HG03039 (cell line): ENCODE results near the gene IFNGR1.
"Not testable (repeated sequence)": the region's sequence is repeated elsewhere in the genome, so short reads cannot be mapped to it uniquely, and the experiment has no call there.

Experiments
- ATAC-seq: cut with Tn5 transposase; IDR thresholded peaks from one replicate; pipeline ENCODE4 v1.9.1; 2021; ENCODE audit warnings: mild to moderate bottlenecking, moderate library complexity; ENCODE audit not compliant: unreplicated experiment

The IFNGR1 gene

DNA sequence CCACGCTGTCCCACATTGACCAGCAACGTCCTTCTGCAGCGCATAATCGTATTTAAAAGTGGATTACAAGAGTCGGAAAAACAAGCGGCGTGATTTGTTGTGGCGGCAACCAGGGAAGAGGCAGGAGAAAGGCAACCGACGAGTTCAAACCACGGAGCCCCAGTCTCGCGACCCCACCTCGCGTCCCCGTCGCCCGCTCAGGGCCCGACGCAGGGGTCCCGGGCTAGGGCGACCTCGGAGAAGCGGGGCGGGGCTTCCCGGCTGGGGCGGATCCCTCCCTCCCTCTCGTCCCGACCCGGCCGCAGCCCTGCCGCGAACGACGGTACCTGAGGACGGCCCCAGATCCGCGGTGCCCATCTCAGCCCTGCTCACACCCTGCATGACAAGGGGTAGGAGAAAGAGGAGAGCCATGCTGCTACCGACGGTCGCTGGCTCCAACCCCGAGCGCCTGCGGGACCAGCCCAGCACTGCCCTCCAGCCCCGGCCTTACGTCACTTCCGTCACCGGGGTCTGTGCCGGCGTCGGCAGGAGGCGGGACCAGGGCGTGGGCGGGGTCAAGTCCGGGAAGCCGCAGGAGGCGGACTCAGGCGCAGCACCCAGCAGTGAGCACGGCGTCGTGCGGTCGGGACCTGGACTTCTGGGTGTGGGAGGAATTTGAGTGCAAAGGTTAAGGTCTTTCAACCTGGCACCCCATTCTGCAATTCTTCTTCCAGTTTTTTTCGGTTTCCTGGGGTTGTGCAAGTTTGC is at the start of gene IFNGR1:
TSS of gene IFNGR1 (minus strand) at position 469 of the 747 bp plus-strand sequence. CDS start at position 411, 58 bp downstream.
- peak; percentile 92 for ATAC-seq

- ATAC-seq, result no peak
These were observed 49.7 kb upstream of the IFNGR1 start for GRCh38 chr6:137268911-137269310.

GRCh38 chr6:137266309-137266586 is 47.1 kb upstream of the IFNGR1 start:
- no peak for ATAC-seq

DNA sequence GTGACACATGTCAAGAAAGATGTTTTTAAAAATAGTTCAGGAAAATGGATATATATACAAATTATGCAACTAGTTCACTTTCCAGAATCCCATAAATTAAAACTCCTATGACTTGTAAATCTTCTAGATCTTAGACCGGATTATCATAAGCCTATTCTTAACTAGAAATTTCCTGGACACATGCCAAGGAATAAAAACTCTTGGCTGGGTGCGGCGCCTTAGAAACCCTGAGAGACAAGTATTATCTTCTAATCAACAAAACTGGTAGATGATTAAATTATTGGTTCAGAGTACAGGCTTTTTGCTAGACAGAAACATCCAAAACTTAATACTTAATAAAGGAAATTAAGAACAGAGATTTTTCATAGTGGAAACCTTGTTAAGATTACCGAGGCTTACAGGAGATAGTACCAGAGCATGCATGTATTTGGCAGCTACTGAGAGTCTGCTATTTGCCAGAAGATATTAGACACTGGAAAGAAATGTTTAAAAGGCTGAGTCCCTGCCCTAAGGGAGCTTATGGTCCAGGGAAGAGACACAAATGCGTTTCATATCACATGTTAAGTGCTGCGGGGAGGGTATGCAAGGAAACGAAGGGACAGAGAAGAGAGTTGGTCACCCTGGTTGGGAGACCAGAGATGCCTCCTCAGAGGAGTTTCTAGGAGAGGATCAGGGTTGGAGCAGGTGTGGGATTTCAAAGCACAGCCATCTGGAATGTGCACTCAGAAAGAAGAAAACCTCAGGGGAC is 46.5 kb upstream of the IFNGR1 start:
- ATAC-seq, result no peak

GRCh38 chr6:137264311-137265075 is 45.3 kb upstream of the IFNGR1 start:
- no peak for ATAC-seq

DNA sequence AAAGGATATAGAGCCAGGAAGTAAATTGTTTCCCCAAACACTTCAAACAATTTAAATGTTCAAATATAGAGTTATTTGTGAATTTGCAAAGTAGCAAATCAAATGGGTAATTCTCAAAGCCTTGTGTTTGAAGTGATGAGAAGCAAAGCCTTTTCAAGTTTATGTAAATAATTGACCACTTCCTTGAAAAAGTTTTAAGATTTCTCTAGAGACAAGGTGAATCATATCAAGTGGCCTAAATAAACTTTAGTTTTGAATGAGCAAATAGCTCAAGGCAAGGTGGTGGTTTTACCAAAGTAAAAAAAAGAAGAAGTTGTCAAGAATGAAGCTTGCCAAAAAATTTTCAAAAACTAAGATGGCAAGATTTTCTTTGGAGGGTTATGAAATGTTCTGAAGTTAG is 42.6 kb upstream of the IFNGR1 start:
- ATAC-seq, result no peak

GRCh38 chr6:137261361-137261760 is 42.2 kb upstream of the IFNGR1 start:
- no peak for ATAC-seq

DNA sequence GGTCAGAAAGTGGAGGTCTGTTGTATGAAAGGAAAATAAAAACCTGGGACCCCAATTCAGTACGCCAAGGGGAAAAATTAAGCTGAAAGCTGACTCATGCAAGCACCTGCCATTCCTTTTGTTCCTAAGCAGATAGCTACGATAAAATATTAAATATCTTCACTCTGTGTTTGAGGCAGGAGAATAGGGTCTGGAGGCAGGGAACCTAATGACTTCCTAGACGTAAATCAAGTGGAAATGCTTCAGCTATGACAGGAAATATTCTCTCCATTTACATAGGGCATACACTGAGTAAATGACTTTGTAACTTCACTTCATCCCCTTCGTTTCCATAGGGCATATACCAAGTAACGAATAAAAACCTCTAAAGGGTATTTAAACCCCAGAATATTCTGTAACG is 41.0 kb upstream of the IFNGR1 start:
- no peak for ATAC-seq

DNA sequence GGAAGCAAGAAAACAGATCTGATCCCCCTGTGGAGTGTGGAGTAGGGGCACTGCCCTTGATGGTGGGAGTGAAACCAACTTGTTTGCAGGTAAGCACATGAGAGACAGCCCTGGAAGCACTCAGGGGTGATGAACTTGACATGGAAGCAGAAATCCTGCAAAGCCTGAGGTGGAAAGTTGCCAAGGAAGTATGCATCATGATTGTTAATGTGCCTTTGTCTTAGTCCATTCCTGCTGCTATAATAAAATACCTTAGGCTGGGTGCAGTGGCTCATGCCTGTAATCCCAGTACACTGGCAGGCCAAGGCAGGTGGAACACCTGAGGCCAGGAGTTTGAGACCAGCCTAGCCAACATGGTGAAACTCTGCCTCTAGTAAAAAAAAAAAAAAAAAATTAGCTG is 40.2 kb upstream of the IFNGR1 start:
- no peak for ATAC-seq

GRCh38 chr6:137258170-137258569 is 39.0 kb upstream of the IFNGR1 start:
- no peak for ATAC-seq

GRCh38 chr6:137256350-137257103 is 37.3 kb upstream of the IFNGR1 start:
- no peak for ATAC-seq

DNA sequence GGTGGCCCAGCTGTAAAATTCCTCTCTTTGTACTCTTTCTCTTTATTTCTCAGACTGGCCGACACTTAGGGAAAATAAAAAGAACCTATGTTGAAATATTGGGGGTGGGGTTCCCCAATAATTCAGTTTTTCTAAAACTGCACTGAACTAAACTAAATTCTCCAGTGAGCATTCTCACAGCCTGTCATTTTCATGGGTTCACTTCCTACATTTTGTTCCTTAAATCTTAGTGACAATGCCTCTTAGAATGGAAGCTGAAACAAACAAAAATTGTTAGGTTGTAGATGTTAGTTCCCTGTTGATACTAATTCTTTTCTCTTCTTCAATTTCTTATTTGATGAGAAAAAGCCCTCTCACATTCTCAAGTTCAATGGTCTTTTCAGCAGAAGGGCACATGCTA is 35.8 kb upstream of the IFNGR1 start:
- ATAC-seq, result no peak

DNA sequence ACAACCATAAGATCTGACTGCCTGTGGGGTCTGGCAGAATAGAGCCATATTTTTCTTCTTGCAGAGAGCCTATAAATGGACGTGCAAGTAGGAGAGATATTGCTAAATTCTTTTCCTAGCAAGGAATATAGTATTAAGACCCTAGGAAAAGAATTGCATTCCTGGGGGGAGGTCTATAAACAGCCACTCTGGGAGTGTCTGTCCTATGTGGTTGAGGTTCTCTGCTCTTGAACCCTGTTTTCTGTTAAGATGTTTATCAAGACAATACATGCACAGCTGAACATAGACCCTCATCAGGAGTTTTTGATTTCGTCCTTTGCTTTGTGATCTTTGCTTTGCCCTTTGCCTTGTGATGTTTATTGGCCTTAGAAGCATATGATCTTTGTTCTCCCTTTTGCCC is 35.2 kb upstream of the IFNGR1 start:
- not testable (repeated sequence) for ATAC-seq

- ATAC-seq, result no peak
These were observed 29.5 kb upstream of the IFNGR1 start for GRCh38 chr6:137248702-137249101.

- ATAC-seq, result no peak
These were observed 28.5 kb upstream of the IFNGR1 start for GRCh38 chr6:137247724-137248123.

GRCh38 chr6:137246791-137247202 is 27.6 kb upstream of the IFNGR1 start:
- ATAC-seq, result no peak

GRCh38 chr6:137246164-137246563 is 27.0 kb upstream of the IFNGR1 start:
- ATAC-seq, result no peak

DNA sequence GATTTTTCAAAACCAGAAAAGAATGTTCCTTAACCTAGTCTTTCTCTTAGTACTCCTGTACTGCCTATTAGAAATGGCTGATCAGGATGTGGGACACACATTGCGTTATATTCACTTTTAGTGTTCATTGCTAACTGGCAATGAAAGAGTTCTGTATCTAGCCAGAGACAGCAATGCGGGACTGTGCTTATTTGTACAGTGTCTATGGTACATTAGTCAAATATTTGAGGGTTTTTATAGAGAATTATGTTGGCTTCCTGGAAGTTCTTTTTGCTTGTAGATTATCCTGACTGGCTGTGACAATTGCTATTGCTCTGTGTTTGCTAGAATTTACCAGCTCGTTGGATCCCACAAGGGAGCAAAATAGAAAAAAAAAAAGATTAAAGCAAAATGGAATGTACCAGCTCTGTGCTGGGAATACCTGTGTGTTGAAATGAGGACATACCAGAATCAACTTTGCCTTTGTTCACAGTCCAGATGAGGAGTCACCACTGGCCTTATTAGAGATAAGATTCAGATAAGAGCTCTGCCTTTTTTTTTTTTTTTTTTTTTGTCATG is 22.4 kb upstream of the IFNGR1 start:
- ATAC-seq, result no peak

- no peak for ATAC-seq
These were observed 21.0 kb upstream of the IFNGR1 start for GRCh38 chr6:137240168-137240567.

DNA sequence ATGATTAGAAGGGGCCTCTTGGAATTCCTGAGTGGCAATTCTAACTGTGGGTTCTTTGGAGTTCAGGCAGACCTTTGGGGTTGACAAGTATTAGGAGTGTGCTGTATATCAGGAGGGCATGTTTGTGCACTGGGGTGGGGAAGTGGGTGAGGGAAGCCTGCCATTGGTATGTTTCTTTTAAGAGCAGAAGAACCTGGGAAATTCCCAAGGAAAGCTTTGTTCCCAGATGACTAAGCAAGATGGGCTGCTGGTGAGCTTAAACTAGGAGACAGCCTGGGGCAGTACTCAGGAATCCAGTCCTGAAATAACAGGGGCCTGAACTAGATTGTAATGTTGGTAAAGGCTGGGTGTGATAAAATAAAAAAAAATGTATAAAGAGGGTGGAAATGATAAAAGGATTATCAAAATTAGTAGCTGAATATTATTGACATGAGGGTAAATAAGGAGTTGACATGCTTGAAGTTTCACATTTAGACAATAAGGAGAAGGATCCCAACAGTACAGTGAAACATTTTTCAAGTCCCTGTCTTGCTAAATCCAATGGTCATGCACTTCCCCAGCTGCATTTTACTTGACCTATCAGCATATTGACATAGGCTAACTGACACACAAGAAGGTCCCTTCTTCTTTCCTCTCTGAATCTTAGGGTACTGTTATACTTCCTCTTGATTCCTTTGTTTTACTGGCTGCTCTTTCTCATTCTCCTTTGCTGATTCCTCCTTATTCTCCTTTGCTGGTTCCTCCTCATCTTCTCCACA is 18.4 kb upstream of the IFNGR1 start:
- no peak for ATAC-seq
